ENCODE measurements around the gene SEMA4A.

The SEMA4A gene

DNA sequence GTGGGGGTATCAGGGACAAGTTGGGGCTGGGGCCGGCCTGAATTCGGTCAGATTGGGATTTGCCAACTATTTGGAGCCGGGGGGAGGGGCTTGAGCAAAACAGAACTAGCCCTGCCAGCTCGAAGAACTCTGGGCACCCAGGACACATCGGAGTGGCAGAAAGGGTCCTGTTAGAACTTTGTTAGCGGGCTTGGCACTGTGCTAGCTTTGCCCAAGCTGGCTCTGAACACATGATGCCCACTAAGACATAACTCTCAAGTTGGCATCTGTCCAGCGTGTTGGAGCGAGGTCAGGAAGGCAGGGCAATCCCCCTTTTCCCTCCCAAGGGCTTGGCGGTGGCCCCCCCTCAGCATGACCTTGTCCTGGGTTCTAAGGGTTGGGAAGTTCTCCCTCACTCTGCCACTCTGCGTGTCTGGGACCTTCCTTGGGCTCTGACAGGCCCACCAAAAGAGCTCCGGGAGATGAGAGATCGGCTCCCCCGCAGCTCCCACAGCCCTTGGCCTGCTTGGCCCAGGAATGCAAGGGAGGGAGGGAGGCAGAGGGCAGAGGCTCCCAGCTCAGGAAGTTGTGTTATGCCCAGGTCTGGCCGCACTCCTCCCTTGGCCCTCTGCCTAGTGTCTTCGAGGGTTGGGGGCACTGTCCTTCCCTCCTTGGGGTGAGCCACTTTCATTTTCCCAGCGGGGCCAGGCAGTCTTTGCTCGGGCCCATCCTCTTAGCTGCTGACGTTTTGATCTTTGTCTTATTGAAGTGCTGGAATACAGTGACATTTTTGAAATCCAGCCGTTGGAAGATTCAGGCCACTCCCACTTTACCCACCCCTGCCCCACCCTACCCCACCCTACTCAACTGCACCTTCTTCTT lies 37.6 kb upstream of the SEMA4A start:
- H3K27ac ChIP-seq (ENCODE audit: extremely low read depth, low read depth, low read length), result peak overlapping the region; percentile 66
- CTCF ChIA-PET, result interaction anchor here (0.8 to 25.6 kb wide), 6 partner anchors 10 to 244 kb away, joined by 3 to 1029 read pairs (median 13); no protein-coding TSS in a partner anchor
- TF ChIP-seq SALL2 (tag by site-specific recombination; IDR thresholded peaks at IDR 0.05; ENCODE audit: borderline replicate concordance), result no peak
- TF ChIP-seq KLF8 (tag by site-specific recombination; IDR thresholded peaks at IDR 0.05), result peak; percentile 64; the same call in 1 of the 2 replicates
- 0 out of 2 replicates have a peak, but pooled peaks have one; percentile 10 for TF ChIP-seq KLF9 (tag by site-specific recombination; IDR thresholded peaks at IDR 0.05; ENCODE audit: low read depth)
- TF ChIP-seq ZNF248 (tag by site-specific recombination; IDR thresholded peaks at IDR 0.05), result no peak
- no peak for TF ChIP-seq ZNF626 (tag by site-specific recombination; IDR thresholded peaks at IDR 0.05)
- TF ChIP-seq ZBTB17 (tag by site-specific recombination; IDR thresholded peaks at IDR 0.05), result peak; percentile 45
- peak; percentile 39 for TF ChIP-seq ZFHX2 (tag by site-specific recombination; conservative IDR thresholded peaks at IDR 0.05)
- TF ChIP-seq, protein P1, sequence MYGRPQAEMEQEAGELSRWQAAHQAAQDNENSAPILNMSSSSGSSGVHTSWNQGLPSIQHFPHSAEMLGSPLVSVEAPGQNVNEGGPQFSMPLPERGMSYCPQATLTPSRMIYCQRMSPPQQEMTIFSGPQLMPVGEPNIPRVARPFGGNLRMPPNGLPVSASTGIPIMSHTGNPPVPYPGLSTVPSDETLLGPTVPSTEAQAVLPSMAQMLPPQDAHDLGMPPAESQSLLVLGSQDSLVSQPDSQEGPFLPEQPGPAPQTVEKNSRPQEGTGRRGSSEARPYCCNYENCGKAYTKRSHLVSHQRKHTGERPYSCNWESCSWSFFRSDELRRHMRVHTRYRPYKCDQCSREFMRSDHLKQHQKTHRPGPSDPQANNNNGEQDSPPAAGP (tag by site-specific recombination; IDR thresholded peaks at IDR 0.05), result peak; percentile 71
- TF ChIP-seq ZNF837 (tag by site-specific recombination; IDR thresholded peaks at IDR 0.05), result no peak
- TF ChIP-seq, protein P2, sequence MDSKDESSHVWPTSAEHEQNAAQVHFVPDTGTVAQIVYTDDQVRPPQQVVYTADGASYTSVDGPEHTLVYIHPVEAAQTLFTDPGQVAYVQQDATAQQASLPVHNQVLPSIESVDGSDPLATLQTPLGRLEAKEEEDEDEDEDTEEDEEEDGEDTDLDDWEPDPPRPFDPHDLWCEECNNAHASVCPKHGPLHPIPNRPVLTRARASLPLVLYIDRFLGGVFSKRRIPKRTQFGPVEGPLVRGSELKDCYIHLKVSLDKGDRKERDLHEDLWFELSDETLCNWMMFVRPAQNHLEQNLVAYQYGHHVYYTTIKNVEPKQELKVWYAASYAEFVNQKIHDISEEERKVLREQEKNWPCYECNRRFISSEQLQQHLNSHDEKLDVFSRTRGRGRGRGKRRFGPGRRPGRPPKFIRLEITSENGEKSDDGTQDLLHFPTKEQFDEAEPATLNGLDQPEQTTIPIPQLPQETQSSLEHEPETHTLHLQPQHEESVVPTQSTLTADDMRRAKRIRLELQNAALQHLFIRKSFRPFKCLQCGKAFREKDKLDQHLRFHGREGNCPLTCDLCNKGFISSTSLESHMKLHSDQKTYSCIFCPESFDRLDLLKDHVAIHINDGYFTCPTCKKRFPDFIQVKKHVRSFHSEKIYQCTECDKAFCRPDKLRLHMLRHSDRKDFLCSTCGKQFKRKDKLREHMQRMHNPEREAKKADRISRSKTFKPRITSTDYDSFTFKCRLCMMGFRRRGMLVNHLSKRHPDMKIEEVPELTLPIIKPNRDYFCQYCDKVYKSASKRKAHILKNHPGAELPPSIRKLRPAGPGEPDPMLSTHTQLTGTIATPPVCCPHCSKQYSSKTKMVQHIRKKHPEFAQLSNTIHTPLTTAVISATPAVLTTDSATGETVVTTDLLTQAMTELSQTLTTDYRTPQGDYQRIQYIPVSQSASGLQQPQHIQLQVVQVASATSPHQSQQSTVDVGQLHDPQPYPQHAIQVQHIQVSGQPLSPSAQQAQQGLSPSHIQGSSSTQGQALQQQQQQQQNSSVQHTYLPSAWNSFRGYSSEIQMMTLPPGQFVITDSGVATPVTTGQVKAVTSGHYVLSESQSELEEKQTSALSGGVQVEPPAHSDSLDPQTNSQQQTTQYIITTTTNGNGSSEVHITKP (tag by site-specific recombination; IDR thresholded peaks at IDR 0.05), result peak; percentile 67
- 0 out of 2 replicates have a peak, but pooled peaks have one; percentile 11 for TF ChIP-seq ZBTB20 (tag by site-specific recombination; IDR thresholded peaks at IDR 0.05)
- TF ChIP-seq SP2 (tag by site-specific recombination; IDR thresholded peaks at IDR 0.05), result peak; percentile 4; the same call in 1 of the 2 replicates
- peak; percentile 31; the same call in 1 of the 2 replicates for TF ChIP-seq SP7 (tag by site-specific recombination; IDR thresholded peaks at IDR 0.05)
- TF ChIP-seq, protein P3, sequence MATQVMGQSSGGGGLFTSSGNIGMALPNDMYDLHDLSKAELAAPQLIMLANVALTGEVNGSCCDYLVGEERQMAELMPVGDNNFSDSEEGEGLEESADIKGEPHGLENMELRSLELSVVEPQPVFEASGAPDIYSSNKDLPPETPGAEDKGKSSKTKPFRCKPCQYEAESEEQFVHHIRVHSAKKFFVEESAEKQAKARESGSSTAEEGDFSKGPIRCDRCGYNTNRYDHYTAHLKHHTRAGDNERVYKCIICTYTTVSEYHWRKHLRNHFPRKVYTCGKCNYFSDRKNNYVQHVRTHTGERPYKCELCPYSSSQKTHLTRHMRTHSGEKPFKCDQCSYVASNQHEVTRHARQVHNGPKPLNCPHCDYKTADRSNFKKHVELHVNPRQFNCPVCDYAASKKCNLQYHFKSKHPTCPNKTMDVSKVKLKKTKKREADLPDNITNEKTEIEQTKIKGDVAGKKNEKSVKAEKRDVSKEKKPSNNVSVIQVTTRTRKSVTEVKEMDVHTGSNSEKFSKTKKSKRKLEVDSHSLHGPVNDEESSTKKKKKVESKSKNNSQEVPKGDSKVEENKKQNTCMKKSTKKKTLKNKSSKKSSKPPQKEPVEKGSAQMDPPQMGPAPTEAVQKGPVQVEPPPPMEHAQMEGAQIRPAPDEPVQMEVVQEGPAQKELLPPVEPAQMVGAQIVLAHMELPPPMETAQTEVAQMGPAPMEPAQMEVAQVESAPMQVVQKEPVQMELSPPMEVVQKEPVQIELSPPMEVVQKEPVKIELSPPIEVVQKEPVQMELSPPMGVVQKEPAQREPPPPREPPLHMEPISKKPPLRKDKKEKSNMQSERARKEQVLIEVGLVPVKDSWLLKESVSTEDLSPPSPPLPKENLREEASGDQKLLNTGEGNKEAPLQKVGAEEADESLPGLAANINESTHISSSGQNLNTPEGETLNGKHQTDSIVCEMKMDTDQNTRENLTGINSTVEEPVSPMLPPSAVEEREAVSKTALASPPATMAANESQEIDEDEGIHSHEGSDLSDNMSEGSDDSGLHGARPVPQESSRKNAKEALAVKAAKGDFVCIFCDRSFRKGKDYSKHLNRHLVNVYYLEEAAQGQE (tag by site-specific recombination; IDR thresholded peaks at IDR 0.05), result peak; percentile 33; the same call in 1 of the 2 replicates
- TF ChIP-seq ZNF366 (tag by site-specific recombination; conservative IDR thresholded peaks at IDR 0.05), result peak; percentile 45; the same call in 1 of the 2 replicates
- TF ChIP-seq, protein P4, sequence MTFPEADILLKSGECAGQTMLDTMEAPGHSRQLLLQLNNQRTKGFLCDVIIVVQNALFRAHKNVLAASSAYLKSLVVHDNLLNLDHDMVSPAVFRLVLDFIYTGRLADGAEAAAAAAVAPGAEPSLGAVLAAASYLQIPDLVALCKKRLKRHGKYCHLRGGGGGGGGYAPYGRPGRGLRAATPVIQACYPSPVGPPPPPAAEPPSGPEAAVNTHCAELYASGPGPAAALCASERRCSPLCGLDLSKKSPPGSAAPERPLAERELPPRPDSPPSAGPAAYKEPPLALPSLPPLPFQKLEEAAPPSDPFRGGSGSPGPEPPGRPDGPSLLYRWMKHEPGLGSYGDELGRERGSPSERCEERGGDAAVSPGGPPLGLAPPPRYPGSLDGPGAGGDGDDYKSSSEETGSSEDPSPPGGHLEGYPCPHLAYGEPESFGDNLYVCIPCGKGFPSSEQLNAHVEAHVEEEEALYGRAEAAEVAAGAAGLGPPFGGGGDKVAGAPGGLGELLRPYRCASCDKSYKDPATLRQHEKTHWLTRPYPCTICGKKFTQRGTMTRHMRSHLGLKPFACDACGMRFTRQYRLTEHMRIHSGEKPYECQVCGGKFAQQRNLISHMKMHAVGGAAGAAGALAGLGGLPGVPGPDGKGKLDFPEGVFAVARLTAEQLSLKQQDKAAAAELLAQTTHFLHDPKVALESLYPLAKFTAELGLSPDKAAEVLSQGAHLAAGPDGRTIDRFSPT (tag by site-specific recombination; IDR thresholded peaks at IDR 0.05), result peak; percentile 72
- peak; percentile 84; the same call in 1 of the 2 replicates for TF ChIP-seq ZNF600 (tag by site-specific recombination; IDR thresholded peaks at IDR 0.05)
- no peak for TF ChIP-seq ZNF660 (tag by site-specific recombination; IDR thresholded peaks at IDR 0.05)
- no peak for TF ChIP-seq SCRT2 (tag by site-specific recombination; IDR thresholded peaks at IDR 0.05)
- TF ChIP-seq ZXDB (tag by site-specific recombination; IDR thresholded peaks at IDR 0.05), result peak; percentile 27; the same call in 1 of the 2 replicates
- TF ChIP-seq ZBTB44 (tag by site-specific recombination; IDR thresholded peaks at IDR 0.05), result no peak
- peak; percentile 87 for TF ChIP-seq KLF1 (tag by site-specific recombination; IDR thresholded peaks at IDR 0.05)

More for the DNA sequence above, 37.6 kb upstream of the SEMA4A start:
- peaks cover 4% of the 10 kb centered on the region for H3K4me1 ChIP-seq (ENCODE audit: control insufficient read depth, insufficient read depth, low read length)
- H3K4me3 ChIP-seq (ENCODE audit: low read depth, low read length), result peak overlapping the region; percentile 69
- H3K36me3 ChIP-seq (ENCODE audit: control insufficient read depth in 2 of 2, insufficient read depth in 1 of 2, low read length in 2 of 2), result peaks cover 0 to 7% of the 10 kb centered on the region in 2 experiments; a peak in 2 of 3 replicates
- POLR2A ChIA-PET, result interaction anchor here (0.5 to 5.5 kb wide), 10 partner anchors 8 to 1063 kb away, joined by 3 to 63 read pairs (median 6); partner anchors contain the start of genes MRPL24 and PMF1
- no peaks in the 10 kb centered on the region for H3K9me3 ChIP-seq (ENCODE audit: control insufficient read depth, insufficient read depth, low read depth, low read length)

All from HEK293 (cell line).